NCI-H1048 (cell line): ENCODE measurements around the gene TTYH3.

Source experiments
- DNase-seq: peaks from one replicate; lab custom pipeline; 2025; lab: John Stamatoyannopoulos, UW

TTYH3 gene

GRCh38 chr7:2649139-2649838 is 17.5 kb downstream of the TTYH3 start:
- no peak for DNase-seq

DNA sequence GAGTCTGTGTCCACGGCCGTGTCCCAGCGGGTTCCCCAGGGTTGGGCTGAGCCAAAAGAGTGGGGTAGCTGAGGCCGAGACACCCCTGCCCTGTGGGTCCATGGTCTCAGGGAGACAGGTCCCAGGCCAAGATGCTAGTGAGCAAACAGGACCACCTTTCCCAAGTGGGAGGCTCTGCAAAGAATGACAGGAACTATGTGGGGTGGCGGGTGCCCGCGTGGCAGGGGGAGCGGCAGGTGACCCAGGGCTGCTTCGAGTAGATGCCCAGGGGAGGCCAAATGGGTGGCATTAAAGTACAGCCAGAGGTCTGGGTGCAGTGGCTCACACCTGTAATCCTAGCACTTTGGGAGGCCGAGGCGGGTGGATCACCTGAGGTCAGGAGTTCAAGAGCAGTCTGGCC is 18.2 kb downstream of the TTYH3 start:
- DNase-seq: no peak

- DNase-seq: no peak
These were observed 18.7 kb downstream of the TTYH3 start for GRCh38 chr7:2650451-2650850.

DNA sequence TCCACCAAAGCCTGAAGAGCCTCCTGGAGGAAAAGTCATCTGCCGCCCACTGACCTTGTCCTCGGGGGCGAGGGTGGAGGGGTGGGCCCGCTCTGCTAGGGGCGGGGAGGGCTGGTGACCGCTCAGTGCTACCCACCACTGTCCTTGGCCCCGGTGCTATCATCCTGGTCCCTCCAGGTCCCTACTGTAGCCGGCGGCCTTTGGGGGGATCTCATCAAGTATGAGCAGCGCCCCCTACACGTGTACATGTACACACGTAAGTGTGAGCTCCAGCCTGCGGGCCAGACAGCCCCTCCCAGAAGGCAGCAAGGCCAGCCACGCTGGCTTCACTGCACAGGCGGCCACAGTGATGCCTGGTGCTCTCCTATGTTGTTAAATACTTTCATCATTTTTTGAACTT is 19.6 kb downstream of the TTYH3 start:
- DNase-seq: no peak

- no peak for DNase-seq
These were observed 20.3 kb downstream of the TTYH3 start for GRCh38 chr7:2651847-2652735.

- no peak for DNase-seq
These were observed 20.9 kb downstream of the TTYH3 start for GRCh38 chr7:2652736-2653060.

DNA sequence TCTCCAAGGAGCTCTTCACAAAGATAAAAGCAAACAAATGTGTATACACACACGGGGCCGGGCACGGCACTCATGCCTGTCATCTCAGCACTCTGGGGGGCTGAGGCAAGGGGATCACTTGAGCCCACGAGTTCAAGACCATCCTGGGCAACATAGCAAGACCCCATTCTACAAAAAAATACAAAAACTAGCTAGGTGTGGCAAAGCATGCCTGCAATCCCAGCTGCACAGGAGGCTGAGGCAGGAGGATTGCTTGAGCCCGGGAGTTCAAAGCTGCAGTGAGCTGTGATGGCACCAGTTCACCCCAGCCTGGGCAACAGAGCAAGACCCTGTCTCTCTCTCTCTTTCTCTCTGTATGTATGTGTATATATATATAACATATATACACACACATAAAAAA is 22.3 kb downstream of the TTYH3 start:
- no peak for DNase-seq

- no peak for DNase-seq
These were observed 24.3 kb downstream of the TTYH3 start for GRCh38 chr7:2655870-2656614.

- DNase-seq: no peak
These were observed 25.4 kb downstream of the TTYH3 start for GRCh38 chr7:2657208-2657607.

- no peak for DNase-seq
These were observed 26.3 kb downstream of the TTYH3 start for GRCh38 chr7:2657920-2658671.

GRCh38 chr7:2658941-2659340 is 27.2 kb downstream of the TTYH3 start:
- DNase-seq: no peak

GRCh38 chr7:2659556-2660358 is 28.0 kb downstream of the TTYH3 start:
- DNase-seq: no peak

DNA sequence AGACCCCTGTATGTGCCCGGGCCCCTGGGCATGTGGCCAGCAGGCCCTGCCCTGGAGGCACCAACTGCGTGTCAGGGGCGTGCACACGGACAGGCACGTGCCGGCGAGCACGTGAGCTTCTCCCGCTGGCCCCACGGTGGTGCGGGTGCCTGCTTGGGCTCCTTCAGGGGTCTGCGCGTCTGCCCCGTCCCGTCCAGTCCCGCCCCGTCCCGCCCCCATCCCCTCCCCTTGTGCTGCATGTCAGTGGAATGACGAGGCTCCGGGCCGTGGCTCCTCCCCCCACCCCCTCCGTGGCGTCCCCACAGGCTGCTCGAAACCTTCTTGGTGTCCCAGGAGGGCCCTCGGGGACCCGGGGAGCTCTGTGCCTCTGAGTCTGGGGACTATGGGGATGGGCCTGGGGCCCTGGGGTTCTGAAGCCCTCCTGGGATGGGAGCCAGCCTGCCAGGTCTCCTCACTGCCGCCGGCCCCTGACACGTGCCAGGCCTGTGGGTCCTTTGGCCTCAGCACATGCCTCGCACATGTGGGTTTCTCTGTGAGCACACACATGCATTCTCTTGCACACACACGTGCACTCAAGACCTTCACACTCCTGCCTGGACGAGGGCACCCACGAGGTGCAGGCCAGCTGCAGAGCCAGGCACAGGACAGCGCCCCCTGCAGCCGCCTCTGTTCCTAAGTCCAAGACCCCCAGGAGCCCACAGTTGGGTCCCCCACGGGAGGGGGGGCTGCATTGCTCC is 28.7 kb downstream of the TTYH3 start:
- no peak for DNase-seq

GRCh38 chr7:2661096-2661449 is 29.3 kb downstream of the TTYH3 start:
- DNase-seq: no peak

DNA sequence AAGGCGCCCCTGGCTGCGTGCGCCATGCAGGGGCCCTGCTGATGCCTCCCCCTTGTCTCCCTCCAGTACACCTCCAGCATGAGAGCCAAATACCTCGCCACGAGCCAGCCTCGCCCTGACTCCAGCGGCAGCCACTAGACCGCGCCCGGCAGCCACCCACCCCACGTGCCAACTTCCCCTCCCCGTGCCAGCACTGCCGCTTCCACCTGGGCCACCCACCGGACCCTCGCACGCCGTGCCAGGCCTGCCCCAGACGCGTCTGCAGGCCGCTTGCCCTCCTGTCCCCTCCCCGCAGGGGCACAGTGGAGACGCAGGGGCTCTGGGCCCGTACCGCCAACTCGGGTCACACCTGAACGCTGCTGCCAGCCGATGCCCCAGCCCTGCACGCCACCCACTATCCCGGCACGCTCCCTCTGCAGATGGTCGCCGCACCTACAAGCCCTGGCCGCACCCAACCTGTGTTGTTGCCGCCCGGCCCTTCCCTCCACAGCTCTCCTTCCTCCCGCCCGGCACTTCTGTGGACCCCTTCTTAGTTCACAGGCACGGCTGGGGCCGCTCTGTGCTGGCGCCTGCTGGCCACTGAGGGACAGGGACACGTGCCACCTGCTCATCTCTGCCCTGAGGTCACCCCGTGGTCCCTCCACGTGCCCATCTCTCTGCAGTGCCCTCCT is 30.0 kb downstream of the TTYH3 start:
- DNase-seq: no peak

DNA sequence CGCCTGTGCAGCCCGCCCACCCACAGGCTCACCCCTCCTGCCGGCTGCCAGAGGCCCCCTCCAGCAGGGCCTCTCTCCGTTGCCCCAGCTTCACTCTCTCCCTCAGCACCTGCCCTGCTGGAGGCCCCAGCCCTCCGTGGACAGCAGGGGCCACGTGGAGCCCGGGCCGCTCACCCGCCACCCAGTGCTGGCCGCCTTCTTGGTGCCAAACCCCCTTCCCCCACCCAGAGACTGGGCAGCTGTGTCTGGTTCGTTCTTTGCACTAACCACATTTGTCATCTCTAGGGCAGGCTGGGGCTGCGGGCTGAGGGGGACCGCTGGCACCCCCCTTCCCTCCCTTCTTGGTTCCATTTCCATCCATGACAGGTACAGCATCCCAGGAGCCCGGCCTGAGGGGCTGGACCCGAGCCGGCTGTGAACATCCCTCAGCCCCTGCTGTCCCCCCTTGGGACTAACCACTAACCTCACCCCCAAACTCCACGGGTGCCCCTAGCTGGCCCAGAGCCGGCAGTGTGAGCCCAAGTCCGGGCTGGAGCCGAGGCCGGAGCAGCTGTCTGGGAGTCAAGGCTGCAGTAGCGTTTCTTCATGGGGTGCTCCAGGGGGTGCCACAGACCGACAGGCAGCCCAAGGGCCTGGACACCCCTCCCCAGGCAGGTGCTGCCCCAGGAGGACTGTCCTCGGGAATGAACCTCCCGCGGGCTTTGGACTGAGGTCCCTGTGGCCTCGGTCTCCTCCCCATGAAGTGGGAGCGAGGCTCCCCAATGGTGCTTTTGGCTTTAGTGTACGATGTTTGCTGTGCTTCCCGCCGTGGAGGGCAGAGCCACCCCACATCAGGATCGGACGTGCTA is 30.7 kb downstream of the TTYH3 start:
- DNase-seq: no peak

GRCh38 chr7:2663121-2663886 is 31.5 kb downstream of the TTYH3 start:
- no peak for DNase-seq

- DNase-seq: no peak
These were observed 32.2 kb downstream of the TTYH3 start for GRCh38 chr7:2663960-2664359.
